Bladder microvascular endothelial cell (primary cell): ENCODE results near the gene AQP2. TPM values are rescaled to one million over a fixed set of nuclear protein-coding genes. Genes with fewer than 3 reads are reported as not detected.

Source experiments
- total RNA-seq: library from RNA; depleted of rRNA; stranded (reverse); fragments of >200 nt; gene quantifications from 2 replicates; pipeline ENCODE4 v1.2.3, GENCODE V29; 2014

Gene AQP2
- not detected in 2 replicates for total RNA-seq

GRCh38 chr12:49950273-49951251, at the start of gene AQP2:
Gene AQP2, plus strand, starts transcription at chr12:49950737. Its CDS starts 94 bp downstream, at chr12:49950831.

GRCh38 chr12:49903700-49904423, 46.7 kb upstream of the AQP2 start, which contains the start of gene FAIM2:
Gene FAIM2, minus strand, starts transcription at chr12:49903900. Its CDS starts 108 bp downstream, at chr12:49903792.

GRCh38 chr12:49961111-49961922, 10.8 kb downstream of the AQP2 start, which contains the start of gene AQP5:
Gene AQP5, plus strand, starts transcription at chr12:49961872. Its CDS starts 146 bp downstream, at chr12:49962018.

GRCh38 chr12:49972641-49973360, 22.3 kb downstream of the AQP2 start, which contains the start of gene AQP6:
Gene AQP6, plus strand, starts transcription at chr12:49972947. Its CDS starts 227 bp downstream, at chr12:49973174.

Other genes starting within 250 kb of the AQP2 start
- 61.7 and 123 TPM in 2 replicates for gene FMNL3, start 243.3 kb upstream of the AQP2 start, total RNA-seq
- 281 and 443 TPM in 2 replicates for gene TMBIM6, start 209.2 kb upstream of the AQP2 start, total RNA-seq
- 6.6 and 12.3 TPM in 2 replicates for gene NCKAP5L, start 122.3 kb upstream of the AQP2 start, total RNA-seq
- gene BCDIN3D, start 107.6 kb upstream of the AQP2 start, total RNA-seq: 2.1 and 2.5 TPM in 2 replicates
- gene FAIM2, start 46.8 kb upstream of the AQP2 start, total RNA-seq: not detected in 2 replicates
- under 0.01 and 0.19 TPM in 2 replicates for gene AQP5, start 11.1 kb downstream of the AQP2 start, total RNA-seq
- not detected in 2 replicates for gene AQP6, start 22.2 kb downstream of the AQP2 start, total RNA-seq
- gene RACGAP1, start 74.8 kb downstream of the AQP2 start, total RNA-seq: 27.6 and 51.6 TPM in 2 replicates
- 0.13 and 0.16 TPM in 2 replicates for gene ASIC1, start 106.9 kb downstream of the AQP2 start, total RNA-seq
- 43.1 and 62.9 TPM in 2 replicates for gene SMARCD1, start 134.6 kb downstream of the AQP2 start, total RNA-seq
- gene GPD1, start 153.3 kb downstream of the AQP2 start, total RNA-seq: not detected in 2 replicates
- gene COX14, start 161.5 kb downstream of the AQP2 start, total RNA-seq: 30.6 and 40.3 TPM in 2 replicates
- 35.6 and 53.9 TPM in 2 replicates for gene CERS5, start 216.6 kb downstream of the AQP2 start, total RNA-seq